ENCODE data around the gene FANCC. TPM values are rescaled to one million over a fixed set of nuclear protein-coding genes. Genes with fewer than 3 reads are reported as not detected.
A peak's percentile ranks its signal among the peaks of the same experiment; 100 is the strongest.

The FANCC gene
- total RNA-seq, 1 experiment from 2014 or later, result 44.7 TPM

DNA sequence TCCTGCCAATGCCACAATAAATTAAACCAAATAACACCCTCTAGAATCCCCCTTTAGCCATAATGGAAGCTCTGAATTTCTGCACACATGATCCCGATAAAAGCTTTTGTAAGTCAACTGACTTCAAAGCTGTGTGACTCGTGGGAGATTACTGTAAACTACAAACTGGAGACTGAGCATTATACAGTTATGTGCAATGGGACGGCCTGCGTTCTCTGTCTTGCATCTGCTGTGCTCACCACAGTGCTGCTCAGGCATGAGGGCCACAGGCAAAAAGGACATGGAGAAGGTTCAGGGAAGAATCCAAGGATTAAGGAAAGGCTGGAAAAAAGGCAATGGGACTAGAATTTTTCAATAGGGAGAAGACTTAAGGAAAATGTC lies 184.2 kb downstream of the FANCC start:
- no peak overlapping the region for H3K4me2 ChIP-seq
- no peaks in the 10 kb centered on the region for H3K9me2 ChIP-seq (ENCODE audit: insufficient read depth)
- CTCF ChIA-PET, result no interaction called here
- H3K36me3 ChIP-seq (ENCODE audit: low read depth), result no peaks in the 10 kb centered on the region
- H2AFZ ChIP-seq, result no peak overlapping the region
- no peak for TF ChIP-seq EZH2 (IDR thresholded peaks at IDR 0.05; ENCODE audit: low read depth)
- TF ChIP-seq, protein P1, sequence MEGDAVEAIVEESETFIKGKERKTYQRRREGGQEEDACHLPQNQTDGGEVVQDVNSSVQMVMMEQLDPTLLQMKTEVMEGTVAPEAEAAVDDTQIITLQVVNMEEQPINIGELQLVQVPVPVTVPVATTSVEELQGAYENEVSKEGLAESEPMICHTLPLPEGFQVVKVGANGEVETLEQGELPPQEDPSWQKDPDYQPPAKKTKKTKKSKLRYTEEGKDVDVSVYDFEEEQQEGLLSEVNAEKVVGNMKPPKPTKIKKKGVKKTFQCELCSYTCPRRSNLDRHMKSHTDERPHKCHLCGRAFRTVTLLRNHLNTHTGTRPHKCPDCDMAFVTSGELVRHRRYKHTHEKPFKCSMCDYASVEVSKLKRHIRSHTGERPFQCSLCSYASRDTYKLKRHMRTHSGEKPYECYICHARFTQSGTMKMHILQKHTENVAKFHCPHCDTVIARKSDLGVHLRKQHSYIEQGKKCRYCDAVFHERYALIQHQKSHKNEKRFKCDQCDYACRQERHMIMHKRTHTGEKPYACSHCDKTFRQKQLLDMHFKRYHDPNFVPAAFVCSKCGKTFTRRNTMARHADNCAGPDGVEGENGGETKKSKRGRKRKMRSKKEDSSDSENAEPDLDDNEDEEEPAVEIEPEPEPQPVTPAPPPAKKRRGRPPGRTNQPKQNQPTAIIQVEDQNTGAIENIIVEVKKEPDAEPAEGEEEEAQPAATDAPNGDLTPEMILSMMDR (conservative IDR thresholded peaks at IDR 0.05), result no peak
- no peak for DNase-seq
- H3K4me1 ChIP-seq (replicated peaks; ENCODE audit: insufficient read depth), result no peaks in the 10 kb centered on the region
- H3F3A ChIP-seq (ENCODE audit: insufficient read depth, low read depth), result no peaks in the 10 kb centered on the region
- no TSS peak for BruUV-seq (replicated peaks)
- H3K79me2 ChIP-seq (ENCODE audit: low read depth), result no peaks in the 10 kb centered on the region
- H3K27ac ChIP-seq, result no peak overlapping the region
- H3K4me3 ChIP-seq, result no peak overlapping the region
- no peaks in the 10 kb centered on the region for H3K9me3 ChIP-seq (ENCODE audit: insufficient read depth, low read depth)
- H3K27me3 ChIP-seq (ENCODE audit: insufficient read depth, low read depth), result no peaks in the 10 kb centered on the region
- intact Hi-C loops (cut with micrococcal nuclease; ENCODE audit: unreplicated experiment), result no loop called here
- POLR2A ChIA-PET (ENCODE audit: unreplicated experiment), result no interaction called here
- no peaks in the 10 kb centered on the region for H4K20me1 ChIP-seq (ENCODE audit: insufficient read depth)

DNA sequence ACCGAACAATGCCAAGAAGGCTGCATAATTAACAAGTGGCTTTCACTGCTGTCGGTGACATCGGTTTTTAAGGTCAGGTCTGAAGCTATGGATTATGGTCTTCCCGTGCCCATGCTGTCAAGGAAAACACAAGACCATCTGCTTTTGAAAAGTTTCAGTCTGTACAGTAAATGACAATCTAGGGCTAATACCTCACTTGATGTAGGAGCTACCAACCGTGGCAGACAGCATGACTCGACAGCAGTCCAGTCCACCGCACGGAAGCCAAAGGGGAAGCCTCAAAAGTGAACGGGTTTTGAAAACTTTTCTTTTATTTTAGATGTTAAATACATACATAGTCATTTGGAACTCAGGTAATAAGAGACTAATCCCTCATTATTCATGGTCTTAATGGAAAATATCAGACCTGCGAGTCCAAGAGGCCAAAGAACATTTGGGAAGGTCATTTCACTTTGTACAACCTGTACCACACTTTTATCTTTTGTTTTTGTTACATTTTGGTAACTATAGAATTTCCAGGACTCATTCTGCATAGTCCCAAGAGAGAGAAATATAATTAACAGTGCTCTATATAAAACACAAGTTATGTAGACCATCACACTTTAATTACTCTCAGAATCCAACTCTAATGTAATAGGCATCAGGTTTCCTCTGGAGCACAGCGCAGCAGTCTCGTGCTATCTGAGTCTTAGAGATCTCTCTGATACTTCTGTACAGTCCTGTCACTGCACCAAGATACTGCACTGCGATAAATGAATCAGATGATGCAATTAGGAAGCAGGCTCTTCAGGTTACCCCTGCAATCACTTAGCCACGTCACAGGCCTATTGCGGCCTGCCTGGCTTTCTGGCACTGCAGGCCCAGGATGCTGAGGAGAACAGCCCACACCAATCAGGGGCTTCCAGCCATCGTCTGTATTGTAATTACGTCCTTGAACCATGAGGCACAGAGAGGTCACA lies 184.9 kb downstream of the FANCC start:
- TF ChIP-seq, protein P1 (conservative IDR thresholded peaks at IDR 0.05), result no peak
- TF ChIP-seq EZH2 (IDR thresholded peaks at IDR 0.05; ENCODE audit: low read depth), result no peak
- H3K9me3 ChIP-seq (ENCODE audit: insufficient read depth, low read depth), result no peaks in the 10 kb centered on the region
- DNase-seq, result no peak
- no TSS peak for BruUV-seq (replicated peaks)
- no peaks in the 10 kb centered on the region for H3K79me2 ChIP-seq (ENCODE audit: low read depth)
- H3F3A ChIP-seq (ENCODE audit: insufficient read depth, low read depth), result no peaks in the 10 kb centered on the region
- ChIA-PET CTCF (no interaction called here), POLR2A (ENCODE audit: unreplicated experiment) (interaction anchor here (0.7 kb wide), 1 partner anchor 175 kb away, joined by 3 read pairs; no protein-coding TSS in a partner anchor)
- H3K4me3 ChIP-seq, result no peak overlapping the region
- no peaks in the 10 kb centered on the region for H3K4me1 ChIP-seq (replicated peaks; ENCODE audit: insufficient read depth)
- no peak overlapping the region for H3K27ac ChIP-seq
- H2AFZ ChIP-seq, result no peak overlapping the region
- no peaks in the 10 kb centered on the region for H3K27me3 ChIP-seq (ENCODE audit: insufficient read depth, low read depth)
- intact Hi-C loops (cut with micrococcal nuclease; ENCODE audit: unreplicated experiment), result no loop called here
- no peak overlapping the region for H3K4me2 ChIP-seq
- H3K9me2 ChIP-seq (ENCODE audit: insufficient read depth), result no peaks in the 10 kb centered on the region
- no peaks in the 10 kb centered on the region for H4K20me1 ChIP-seq (ENCODE audit: insufficient read depth)
- H3K36me3 ChIP-seq (ENCODE audit: low read depth), result no peaks in the 10 kb centered on the region

DNA sequence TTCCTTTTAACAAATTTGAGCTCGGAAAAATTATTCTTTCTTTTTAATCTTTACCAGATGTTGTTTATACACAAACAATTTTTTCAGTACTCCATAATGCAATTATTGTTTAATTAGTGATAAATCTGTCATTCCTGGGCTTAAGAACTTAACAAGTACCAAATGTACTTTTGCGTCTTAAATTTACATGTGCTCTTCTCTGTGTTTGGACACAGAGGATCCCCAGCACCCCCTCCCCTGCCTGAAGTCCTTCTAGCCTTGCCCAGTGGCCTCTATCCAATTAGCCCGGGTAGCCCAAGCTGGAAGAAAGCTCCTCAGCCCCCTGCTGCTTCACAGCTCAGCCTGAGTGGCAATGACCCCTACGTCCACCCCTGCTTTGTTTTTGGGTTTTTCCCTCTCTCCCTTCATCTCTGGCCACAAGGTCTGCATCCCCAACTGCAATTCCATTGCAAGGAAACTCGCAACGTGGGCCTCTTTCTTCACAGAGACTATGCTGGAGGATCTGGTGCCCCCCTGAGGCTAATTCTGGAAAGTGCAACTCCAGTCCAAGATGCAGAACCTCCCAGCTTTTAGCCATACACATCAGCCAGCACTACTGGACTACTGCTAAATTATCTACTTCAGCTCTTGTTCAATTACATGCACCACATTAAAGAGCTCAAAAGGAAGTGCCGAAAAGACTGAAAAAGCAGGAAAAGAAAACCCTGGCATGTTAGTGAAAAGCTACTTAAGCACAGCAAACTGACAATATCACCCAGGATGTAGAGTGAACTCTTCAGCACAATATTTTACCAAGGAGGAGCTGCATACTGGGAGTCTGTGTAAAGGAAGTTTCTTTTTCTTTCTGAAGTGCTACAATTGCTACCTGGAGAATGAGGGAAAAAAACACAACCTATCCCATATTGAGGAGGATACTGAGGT lies 186.2 kb downstream of the FANCC start:
- no TSS peak for BruUV-seq (replicated peaks)
- Histone ChIP-seq H4K20me1 (ENCODE audit: insufficient read depth) (no peaks in the 10 kb centered on the region), H3K4me2 (no peak overlapping the region), H3F3A (ENCODE audit: insufficient read depth, low read depth) (peaks cover under 1% of the 10 kb centered on the region; the same call in 1 of the 2 replicates), H2AFZ (no peak overlapping the region), H3K9me2 (ENCODE audit: insufficient read depth) (no peaks in the 10 kb centered on the region), H3K27ac (no peak overlapping the region), H3K4me3 (no peak overlapping the region), H3K36me3 (ENCODE audit: low read depth) (no peaks in the 10 kb centered on the region), H3K27me3 (ENCODE audit: insufficient read depth, low read depth) (no peaks in the 10 kb centered on the region), H3K79me2 (ENCODE audit: low read depth) (no peaks in the 10 kb centered on the region), H3K9me3 (ENCODE audit: insufficient read depth, low read depth) (no peaks in the 10 kb centered on the region), H3K4me1 (replicated peaks; ENCODE audit: insufficient read depth) (no peaks in the 10 kb centered on the region)
- intact Hi-C loops (cut with micrococcal nuclease; ENCODE audit: unreplicated experiment), result loop anchor here (1.0 to 2.0 kb wide), 5 partner anchors 303 to 1087 kb away; no protein-coding TSS in a partner anchor
- ChIA-PET CTCF (interaction anchor here (0.5 to 1.4 kb wide), 7 partner anchors 37 to 1087 kb away, joined by 3 to 7 read pairs (median 4); no protein-coding TSS in a partner anchor), POLR2A (ENCODE audit: unreplicated experiment) (interaction anchor here (0.5 to 0.8 kb wide), 4 partner anchors 176 to 1086 kb away, joined by 3 to 6 read pairs (median 4); no protein-coding TSS in a partner anchor)
- TF ChIP-seq EZH2 (IDR thresholded peaks at IDR 0.05; ENCODE audit: low read depth), result no peak
- TF ChIP-seq, protein P1 (conservative IDR thresholded peaks at IDR 0.05), result peak; percentile 86
- peak in 1 of 2 experiments; percentile 69 for DNase-seq
